Head of caudate nucleus (tissue), 42 donors: ENCODE measurements around the gene RNU2-63P.
"Not testable (repeated sequence)": the region's sequence is repeated elsewhere in the genome, so short reads cannot be mapped to it uniquely, and the experiment has no call there.

Source experiments
- DNase-seq, 42 donors: peaks; one replicate each; pipeline versions ENCODE4 v3.0.0 to v3.0.0-alpha.2; 2020 to 2021; ENCODE audit warnings: mixed read lengths in 7 of 42
- intact Hi-C: fragments of 100-400 bp; cut with DNase I; formaldehyde crosslinking; loops from one replicate; pipeline ENCODE4 v1.15.0; 2022

RNU2-63P gene

DNA sequence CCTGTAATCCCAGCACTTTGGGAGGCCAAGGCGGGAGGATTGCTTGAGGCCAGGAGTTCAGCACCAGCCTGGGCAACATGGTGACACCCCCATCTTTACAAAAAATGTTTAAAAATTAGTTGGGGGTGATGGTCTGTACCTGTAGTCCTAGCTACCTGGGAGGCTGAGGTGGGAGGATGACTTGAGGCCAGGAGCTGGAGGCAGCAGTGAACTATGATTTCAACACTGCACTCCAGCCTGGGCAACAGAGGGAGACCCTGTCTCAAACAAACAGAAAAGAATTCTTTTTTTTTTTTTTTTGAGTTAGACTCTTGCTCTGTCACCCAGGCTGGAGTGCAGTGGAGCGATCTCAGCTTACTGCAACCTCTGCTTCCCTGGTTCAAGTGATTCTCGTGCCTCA is 15.9 kb downstream of the RNU2-63P start:
- intact Hi-C loops, DNase-seq: not testable (repeated sequence)

DNA sequence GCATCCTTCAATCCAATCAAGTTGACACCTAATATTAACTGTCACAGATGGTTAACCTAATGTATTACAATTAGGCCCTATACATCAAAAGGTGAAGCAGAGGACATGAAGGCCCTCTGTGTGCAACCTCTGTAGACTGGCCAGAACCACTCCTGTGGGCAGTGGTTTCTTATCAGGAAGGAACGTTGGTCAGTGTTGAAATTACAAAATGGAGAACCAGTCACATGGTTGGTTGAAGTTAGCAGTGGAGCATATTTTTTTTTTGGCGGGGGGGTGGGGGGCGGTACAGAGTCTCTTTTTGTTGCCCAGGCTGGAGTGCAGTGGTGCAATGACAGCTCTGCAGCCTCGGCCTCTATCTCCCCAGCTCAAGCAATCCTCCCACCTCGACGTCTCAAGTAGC is 19.8 kb downstream of the RNU2-63P start:
- intact Hi-C loops = no loop called here
- DNase-seq = no peak

DNA sequence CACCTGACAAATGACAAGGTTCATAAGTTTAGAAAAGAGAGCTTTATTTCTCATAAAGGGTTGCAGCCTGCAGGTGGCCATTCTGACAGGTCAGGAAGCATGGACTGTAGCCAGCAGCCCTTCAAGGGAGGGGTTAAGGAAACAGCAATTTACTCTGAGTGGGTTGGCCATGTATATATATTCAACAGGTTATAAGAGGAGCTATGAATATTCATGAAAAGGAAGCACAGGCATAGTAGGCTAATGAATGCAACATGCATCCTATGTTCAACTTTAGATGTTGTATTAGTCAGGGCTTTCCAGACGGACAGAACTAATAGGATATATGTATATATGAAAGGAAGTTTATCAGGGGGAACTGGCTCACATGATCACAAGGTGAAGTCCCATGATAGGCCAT is 20.6 kb downstream of the RNU2-63P start:
- intact Hi-C loops = no loop called here
- no peak for DNase-seq

DNA sequence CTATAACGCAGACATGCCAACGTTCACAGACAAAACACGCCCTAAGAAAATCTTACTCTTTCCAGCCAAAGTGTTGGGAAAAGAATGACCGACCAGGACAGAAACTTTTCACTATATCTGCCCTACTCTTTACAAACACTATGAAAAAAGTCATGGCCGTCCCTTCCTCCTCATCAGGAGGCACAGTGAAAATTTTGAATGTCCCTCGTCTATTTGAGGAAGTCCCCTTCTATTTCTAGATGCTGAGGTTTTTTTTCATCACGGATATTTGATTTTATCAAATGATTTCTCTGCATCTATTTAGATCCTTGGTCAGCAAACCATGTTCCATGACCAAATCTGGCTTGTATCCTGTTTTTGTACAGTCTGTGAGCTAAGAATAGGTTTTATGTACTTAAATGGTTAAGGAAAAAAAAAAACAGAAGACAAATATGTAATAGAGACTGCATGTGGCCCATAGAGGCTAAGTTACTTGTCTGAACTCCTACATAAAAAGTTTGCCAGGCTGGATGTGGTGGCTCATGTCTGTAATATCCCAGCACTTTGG is 22.0 kb downstream of the RNU2-63P start:
- peak in 1 of 42 donors; percentile 22 for DNase-seq
- intact Hi-C loops = not testable (repeated sequence)

DNA sequence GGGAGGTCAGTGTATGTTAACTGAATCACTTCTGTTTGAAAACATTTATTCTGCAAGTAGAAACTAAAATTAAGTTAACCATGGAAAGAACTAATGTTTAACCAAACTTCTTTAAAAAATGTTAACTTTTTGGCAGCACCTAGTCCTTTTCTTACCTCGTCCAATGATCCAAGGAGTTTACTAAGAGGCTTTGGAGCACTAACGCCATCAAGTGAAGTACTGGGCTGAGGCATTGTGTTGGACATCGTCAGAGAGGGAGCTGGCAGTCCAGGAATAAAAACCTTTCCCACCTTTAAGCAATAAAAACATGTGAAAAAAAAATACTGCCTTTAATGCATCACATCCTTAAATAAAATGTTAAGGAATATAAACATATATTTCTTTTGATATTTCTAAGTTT is 23.8 kb downstream of the RNU2-63P start:
- intact Hi-C loops, DNase-seq: not testable (repeated sequence)

DNA sequence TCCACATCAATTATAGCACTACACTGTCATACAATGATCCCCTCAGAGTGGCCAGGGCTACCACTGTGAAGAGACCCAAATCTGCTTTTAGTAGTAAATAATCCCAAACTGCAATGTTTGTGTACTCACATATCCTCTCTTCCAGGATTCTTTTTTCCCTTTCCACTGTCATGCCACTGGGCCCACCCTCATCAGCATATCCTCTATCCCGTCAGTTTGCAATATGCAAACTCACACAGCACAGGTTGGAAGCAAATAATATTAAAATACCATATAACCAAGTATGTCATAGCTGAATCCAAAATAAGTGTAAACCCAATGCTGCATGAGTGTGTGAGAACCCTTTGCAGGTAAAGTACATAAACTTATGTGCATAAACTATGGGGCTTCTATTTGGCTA is 28.9 kb downstream of the RNU2-63P start:
- intact Hi-C loops, DNase-seq: not testable (repeated sequence)

DNA sequence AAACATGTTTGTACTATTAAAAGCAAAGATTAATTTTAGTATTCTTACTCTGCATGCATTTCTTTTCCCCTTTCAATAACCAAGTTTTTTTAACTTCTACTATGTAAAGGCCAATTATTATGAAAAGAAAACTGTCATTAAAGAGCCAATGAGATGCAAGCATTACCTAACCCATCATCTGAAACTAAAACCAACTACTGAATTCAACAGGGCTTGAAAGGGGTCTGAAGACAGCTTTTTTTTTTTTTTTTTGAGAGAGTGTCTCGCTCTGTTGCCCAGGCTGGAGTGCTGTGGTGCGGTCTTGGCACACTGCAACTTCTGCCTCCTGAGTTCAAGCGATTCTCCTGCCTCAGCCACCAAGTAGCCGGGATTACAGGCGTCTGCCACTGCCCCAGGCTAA is 30.4 kb downstream of the RNU2-63P start:
- DNase-seq = not testable (repeated sequence)

DNA sequence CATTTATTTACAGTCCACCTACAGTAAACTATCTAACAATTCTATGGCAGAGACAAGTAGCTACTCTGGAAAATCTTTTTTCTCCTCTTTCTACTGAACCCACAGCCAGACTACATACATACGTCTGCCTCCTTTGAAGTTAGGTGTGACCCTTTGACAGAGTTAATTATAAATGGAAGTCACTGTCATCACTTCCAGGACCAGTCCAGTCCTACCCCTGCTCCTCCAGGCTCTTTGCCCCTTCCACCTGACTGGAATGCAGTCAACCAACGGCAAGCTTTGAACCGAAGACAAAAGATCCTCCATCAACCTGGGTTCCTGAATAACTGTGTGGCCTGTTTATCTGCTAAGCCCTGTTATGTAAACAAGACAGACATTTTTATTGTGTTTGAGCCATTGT is 35.2 kb downstream of the RNU2-63P start:
- intact Hi-C loops, DNase-seq: not testable (repeated sequence)

More for the DNA sequence above, 30.4 kb downstream of the RNU2-63P start:
- intact Hi-C loops = not testable (repeated sequence)

DNA sequence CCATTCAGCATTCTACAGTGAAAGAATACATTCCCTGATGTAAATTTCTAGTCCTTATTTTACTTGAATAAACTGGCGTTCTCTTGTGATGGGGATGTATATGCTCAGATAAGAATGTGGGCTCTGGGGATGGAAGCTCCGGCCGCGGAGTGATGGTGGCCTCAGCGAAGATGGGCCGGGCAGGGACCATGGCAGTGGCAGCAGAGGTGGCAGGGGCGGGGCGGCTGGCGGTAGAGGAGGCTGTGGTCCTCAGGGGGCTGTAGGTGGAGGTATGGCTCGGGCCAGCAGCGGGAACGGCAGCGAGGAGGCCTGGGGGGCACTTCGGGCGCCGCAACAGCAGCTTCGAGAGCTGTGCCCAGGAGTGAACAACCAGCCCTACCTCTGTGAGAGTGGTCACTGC is 44.0 kb downstream of the RNU2-63P start:
- intact Hi-C loops, DNase-seq: not testable (repeated sequence)
